Choroid plexus epithelial cell (primary cell): Measurements from ENCODE around the gene HRH2.

Experiments used
- DNase-seq: peaks from one replicate; pipeline ENCODE4 v3.0.0-alpha.2; 2010; ENCODE audit warnings: low read depth
- H3K4me3 ChIP-seq: 2 replicates; pipeline ENCODE4 v1.5.1; 2011; ENCODE audit warnings: low read depth, mild to moderate bottlenecking, control low read depth, low read length, moderate library complexity
- CTCF ChIP-seq: conservative IDR thresholded peaks from 2 replicates; pipeline ENCODE4 v1.5.1; 2011; ENCODE audit warnings: low read depth, mild to moderate bottlenecking, control low read depth, inconsistent platforms, low read length, moderate library complexity

HRH2 gene

GRCh38 chr5:175666216-175666615, 8.3 kb downstream of the HRH2 start:
- no peak for DNase-seq
- no peak for TF ChIP-seq CTCF

GRCh38 chr5:175668006-175668405, 10.1 kb downstream of the HRH2 start:
- no peak for TF ChIP-seq CTCF
- DNase-seq: no peak
- no peak overlapping the region for H3K4me3 ChIP-seq

More at GRCh38 chr5:175666216-175666615, 8.3 kb downstream of the HRH2 start:
- no peak overlapping the region for H3K4me3 ChIP-seq

- H3K4me3 ChIP-seq: no peak overlapping the region
- TF ChIP-seq CTCF: no peak
- DNase-seq: no peak
Measured at GRCh38 chr5:175670372-175670771, 12.5 kb downstream of the HRH2 start.

GRCh38 chr5:175671013-175671412, 13.1 kb downstream of the HRH2 start:
- no peak for TF ChIP-seq CTCF
- no peak for DNase-seq

GRCh38 chr5:175672976-175673648, 15.2 kb downstream of the HRH2 start:
- no peak for TF ChIP-seq CTCF

More at GRCh38 chr5:175671013-175671412, 13.1 kb downstream of the HRH2 start:
- no peak overlapping the region for H3K4me3 ChIP-seq

GRCh38 chr5:175674731-175675346, 17.0 kb downstream of the HRH2 start:
- TF ChIP-seq CTCF: no peak
- no peak overlapping the region for H3K4me3 ChIP-seq
- DNase-seq: no peak

More at GRCh38 chr5:175672976-175673648, 15.2 kb downstream of the HRH2 start:
- no peak for DNase-seq
- no peak overlapping the region for H3K4me3 ChIP-seq

GRCh38 chr5:175675873-175676272, 18.0 kb downstream of the HRH2 start:
- no peak for DNase-seq
- TF ChIP-seq CTCF: no peak
- no peak overlapping the region for H3K4me3 ChIP-seq
